ENCODE results near the gene RAB11B.
"Not testable (repeated sequence)": the region's sequence is repeated elsewhere in the genome, so short reads cannot be mapped to it uniquely, and the experiment has no call there.

Gene RAB11B

GRCh38 chr19:8389891-8390616 is at the start of gene RAB11B:
Gene RAB11B (plus strand): TSS chr19:8390360. CDS start chr19:8390417, 57 bp downstream.
- peak; percentile 99 for DNase-seq

- DNase-seq = not testable (repeated sequence)
These were observed 48.7 kb upstream of the RAB11B start for GRCh38 chr19:8341504-8341903.

GRCh38 chr19:8342316-8342683 is 47.9 kb upstream of the RAB11B start:
- DNase-seq = no peak

- DNase-seq = peak; percentile 11
These were observed 47.3 kb upstream of the RAB11B start, which contains the start of gene KANK3 for GRCh38 chr19:8342684-8343482. Gene KANK3 (minus strand): TSS chr19:8343262. CDS start chr19:8337828, 5,434 bp downstream.

- no peak for DNase-seq
These were observed 46.7 kb upstream of the RAB11B start for GRCh38 chr19:8343483-8343844.

GRCh38 chr19:8349629-8350372 is 40.4 kb upstream of the RAB11B start:
- not testable (repeated sequence) for DNase-seq

GRCh38 chr19:8352134-8352827 is 37.9 kb upstream of the RAB11B start:
- no peak for DNase-seq

GRCh38 chr19:8352845-8353244 is 37.3 kb upstream of the RAB11B start:
- not testable (repeated sequence) for DNase-seq

- DNase-seq = no peak
These were observed 34.3 kb upstream of the RAB11B start for GRCh38 chr19:8355631-8356402.

GRCh38 chr19:8357007-8357521 is 33.1 kb upstream of the RAB11B start:
- DNase-seq = no peak

- DNase-seq = no peak
These were observed 31.2 kb upstream of the RAB11B start for GRCh38 chr19:8358948-8359347.

- no peak for DNase-seq
These were observed 30.0 kb upstream of the RAB11B start for GRCh38 chr19:8360196-8360595.

- DNase-seq = peak; percentile 48
These were observed 28.0 kb upstream of the RAB11B start for GRCh38 chr19:8361921-8362793.

- DNase-seq = no peak
These were observed 26.1 kb upstream of the RAB11B start, which contains the start of gene ANGPTL4 for GRCh38 chr19:8363803-8364771. Gene ANGPTL4 (plus strand): TSS chr19:8364155. CDS start chr19:8364322, 167 bp downstream.

GRCh38 chr19:8366121-8366581 is 24.0 kb upstream of the RAB11B start:
- DNase-seq = no peak

- DNase-seq = no peak
These were observed 23.2 kb upstream of the RAB11B start for GRCh38 chr19:8366961-8367326.

- DNase-seq = peak; percentile 5
These were observed 22.7 kb upstream of the RAB11B start for GRCh38 chr19:8367327-8368001.

GRCh38 chr19:8370176-8371010 is 19.8 kb upstream of the RAB11B start:
- DNase-seq = no peak
